Skeletal muscle cell (primary cell): ENCODE data around the gene CLDN4.
"Not testable (repeated sequence)": the region's sequence is repeated elsewhere in the genome, so short reads cannot be mapped to it uniquely, and the experiment has no call there.

Source experiments
- DNase-seq: peaks from one replicate; pipeline ENCODE4 v3.0.0-alpha.2; 2010; ENCODE audit warnings: low read depth
- H3K4me3 ChIP-seq: 2 replicates; pipeline ENCODE4 v1.5.1; 2011; ENCODE audit warnings: low read depth, mild to moderate bottlenecking, control low read depth, low read length, moderate library complexity

The CLDN4 gene, protein sequence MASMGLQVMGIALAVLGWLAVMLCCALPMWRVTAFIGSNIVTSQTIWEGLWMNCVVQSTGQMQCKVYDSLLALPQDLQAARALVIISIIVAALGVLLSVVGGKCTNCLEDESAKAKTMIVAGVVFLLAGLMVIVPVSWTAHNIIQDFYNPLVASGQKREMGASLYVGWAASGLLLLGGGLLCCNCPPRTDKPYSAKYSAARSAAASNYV

DNA sequence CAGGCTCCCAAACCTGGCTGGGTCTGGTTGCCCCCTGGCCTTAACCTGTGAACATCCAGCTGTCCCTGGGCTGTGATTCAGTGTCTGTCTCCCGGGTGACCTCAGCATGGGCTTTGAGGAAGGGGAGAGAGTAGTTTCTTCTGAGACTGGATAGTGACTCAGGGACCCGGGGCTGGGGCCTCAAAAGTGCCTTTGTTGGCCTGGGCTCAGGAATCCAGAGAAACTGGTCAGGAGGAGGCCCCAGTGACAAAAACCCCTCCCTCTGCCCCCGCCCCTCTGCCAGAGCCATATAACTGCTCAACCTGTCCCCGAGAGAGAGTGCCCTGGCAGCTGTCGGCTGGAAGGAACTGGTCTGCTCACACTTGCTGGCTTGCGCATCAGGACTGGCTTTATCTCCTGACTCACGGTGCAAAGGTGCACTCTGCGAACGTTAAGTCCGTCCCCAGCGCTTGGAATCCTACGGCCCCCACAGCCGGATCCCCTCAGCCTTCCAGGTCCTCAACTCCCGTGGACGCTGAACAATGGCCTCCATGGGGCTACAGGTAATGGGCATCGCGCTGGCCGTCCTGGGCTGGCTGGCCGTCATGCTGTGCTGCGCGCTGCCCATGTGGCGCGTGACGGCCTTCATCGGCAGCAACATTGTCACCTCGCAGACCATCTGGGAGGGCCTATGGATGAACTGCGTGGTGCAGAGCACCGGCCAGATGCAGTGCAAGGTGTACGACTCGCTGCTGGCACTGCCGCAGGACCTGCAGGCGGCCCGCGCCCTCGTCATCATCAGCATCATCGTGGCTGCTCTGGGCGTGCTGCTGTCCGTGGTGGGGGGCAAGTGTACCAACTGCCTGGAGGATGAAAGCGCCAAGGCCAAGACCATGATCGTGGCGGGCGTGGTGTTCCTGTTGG, at the start of gene CLDN4:
Gene CLDN4, plus strand, starts transcription at position 316 of the 903 bp plus-strand sequence. Its CDS starts 206 bp downstream, at position 522.
- H3K4me3 ChIP-seq = no peak within 1 kb of the TSS
- no peak for DNase-seq

DNA sequence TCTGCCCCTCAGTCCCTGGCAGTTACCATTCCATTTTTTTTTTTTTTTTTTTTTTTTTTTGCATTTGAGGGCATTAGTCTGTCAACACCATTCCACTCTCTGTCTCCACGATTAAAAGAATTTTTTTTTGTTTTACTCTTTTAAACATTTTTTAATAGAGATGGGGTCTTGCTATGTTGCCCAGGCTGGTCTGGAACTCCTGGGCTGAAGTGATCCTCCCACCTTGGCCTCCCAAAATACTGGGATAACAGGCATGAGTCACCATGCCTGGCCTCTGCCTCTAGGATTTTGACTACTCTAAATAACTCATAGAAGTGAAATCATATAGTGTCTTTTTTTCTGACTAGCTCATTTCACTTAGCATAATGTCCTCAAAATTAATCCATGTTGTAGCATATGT, 44.2 kb upstream of the CLDN4 start:
- H3K4me3 ChIP-seq = no peak overlapping the region
- no peak for DNase-seq

- H3K4me3 ChIP-seq, DNase-seq: not testable (repeated sequence)
These were observed 43.1 kb upstream of the CLDN4 start for GRCh38 chr7:73787786-73788048.

DNA sequence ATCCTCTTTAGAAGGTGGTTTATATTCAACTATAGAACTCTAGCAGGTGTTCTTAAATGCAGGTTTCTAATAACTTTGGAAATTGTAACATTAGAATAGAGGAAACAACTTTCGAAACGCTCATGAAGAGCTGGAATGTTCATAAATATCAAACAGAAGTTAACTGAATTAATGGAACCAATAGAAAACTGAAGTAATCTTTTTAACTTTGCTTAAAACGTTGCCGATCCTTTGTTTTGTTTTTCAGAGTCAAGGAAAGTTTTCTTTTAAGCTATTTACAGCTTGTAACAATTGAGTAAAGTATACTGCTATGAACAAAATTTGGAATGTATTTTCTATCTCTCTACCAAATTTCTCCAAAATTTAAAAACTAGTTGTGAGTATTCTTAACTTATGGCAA, 41.7 kb upstream of the CLDN4 start:
- H3K4me3 ChIP-seq = no peak overlapping the region
- no peak for DNase-seq

GRCh38 chr7:73791170-73791690, 39.6 kb upstream of the CLDN4 start:
- not testable (repeated sequence) for DNase-seq, H3K4me3 ChIP-seq

DNA sequence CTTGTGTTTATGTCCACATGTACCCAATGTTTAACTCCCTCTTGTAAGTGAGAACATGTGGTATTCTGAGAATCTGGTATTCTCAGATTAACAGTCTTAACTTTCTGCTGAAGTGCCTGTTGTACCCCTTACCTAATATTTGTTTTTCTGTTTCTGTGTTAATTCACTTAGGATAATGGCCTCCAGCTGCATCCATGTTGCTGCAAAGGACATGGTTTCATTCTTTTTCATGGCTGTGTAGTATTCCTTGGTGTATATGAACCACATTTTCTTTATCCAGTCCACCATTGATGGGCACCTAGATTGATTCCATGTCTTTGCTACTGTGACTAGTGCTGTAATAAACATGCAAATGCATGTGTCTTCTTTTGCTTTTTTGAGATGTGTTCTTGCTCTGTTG, 35.6 kb upstream of the CLDN4 start:
- not testable (repeated sequence) for DNase-seq, H3K4me3 ChIP-seq

DNA sequence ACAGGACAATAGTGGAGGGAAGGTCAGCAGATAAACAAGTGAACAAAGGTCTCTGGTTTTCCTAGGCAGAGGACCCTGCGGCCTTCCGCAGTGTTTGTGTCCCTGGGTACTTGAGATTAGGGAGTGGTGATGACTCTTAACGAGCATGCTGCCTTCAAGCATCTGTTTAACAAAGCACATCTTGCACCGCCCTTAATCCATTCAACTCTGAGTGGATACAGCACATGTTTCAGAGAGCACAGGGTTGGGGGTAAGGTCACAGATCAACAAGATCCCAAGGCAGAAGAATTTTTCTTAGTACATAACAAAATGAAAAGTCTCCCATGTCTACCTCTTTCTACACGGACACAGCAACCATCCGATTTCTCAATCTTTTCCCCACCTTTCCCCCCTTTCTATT, 34.1 kb upstream of the CLDN4 start:
- not testable (repeated sequence) for H3K4me3 ChIP-seq, DNase-seq

DNA sequence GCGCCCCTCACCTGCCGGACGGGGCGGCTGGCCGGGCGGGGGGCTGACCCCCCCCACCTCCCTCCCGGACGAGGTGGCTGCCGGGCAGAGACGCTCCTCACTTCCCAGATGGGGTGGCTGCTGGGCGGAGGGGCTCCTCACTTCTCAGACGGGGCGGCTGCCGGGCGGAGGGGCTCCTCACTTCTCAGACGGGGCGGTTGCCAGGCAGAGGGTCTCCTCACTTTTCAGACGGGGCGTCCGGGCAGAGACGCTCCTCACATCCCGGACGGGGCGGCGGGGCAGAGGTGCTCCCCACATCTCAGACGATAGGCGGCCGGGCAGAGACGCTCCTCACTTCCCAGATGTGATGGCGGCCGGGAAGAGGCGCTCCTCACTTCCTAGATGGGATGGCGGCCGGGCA, 33.6 kb upstream of the CLDN4 start:
- DNase-seq = not testable (repeated sequence)

GRCh38 chr7:73799282-73800141, 31.3 kb upstream of the CLDN4 start:
- no peak overlapping the region for H3K4me3 ChIP-seq
- DNase-seq = no peak

More for the DNA sequence above, 33.6 kb upstream of the CLDN4 start:
- not testable (repeated sequence) for H3K4me3 ChIP-seq

DNA sequence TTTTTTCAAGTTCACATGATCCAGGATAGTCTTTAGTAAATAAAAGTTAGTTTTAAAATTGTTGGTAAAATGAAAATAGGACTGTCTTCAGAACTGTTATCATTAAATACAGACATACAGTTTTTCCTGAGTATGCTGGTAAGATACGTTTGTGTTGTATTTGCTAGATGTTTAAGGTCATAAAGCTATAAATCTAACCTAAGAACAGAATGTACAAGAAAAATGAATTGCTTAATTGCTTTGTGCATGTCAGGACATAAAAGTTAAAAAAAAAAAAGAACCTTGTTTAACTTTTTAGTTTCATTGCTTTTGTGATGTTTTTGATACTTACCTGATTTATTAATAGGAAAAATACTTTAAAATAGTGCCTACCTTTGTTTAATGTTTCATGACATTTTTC, 29.2 kb upstream of the CLDN4 start:
- DNase-seq = no peak
- no peak overlapping the region for H3K4me3 ChIP-seq

DNA sequence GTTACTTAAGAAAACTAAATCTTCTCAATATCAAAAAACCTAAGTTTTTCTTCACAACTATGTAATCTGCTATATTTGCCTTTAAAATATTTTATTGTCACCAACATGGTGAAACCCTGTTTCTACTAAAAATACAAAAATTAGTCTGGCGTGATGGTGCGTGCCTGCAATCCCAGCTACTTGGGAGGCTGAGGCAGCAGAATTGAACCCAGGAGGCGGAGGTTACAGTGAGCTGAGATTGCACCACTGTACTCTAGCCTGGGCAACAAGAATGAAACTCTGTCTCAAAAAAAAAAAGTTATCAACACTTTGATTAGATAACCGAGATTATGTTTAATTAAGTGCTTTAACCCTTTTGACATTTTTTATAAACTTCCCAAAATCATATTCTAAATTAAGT, 28.3 kb upstream of the CLDN4 start:
- no peak for DNase-seq
- no peak overlapping the region for H3K4me3 ChIP-seq

- H3K4me3 ChIP-seq = no peak overlapping the region
These were observed 21.3 kb upstream of the CLDN4 start for GRCh38 chr7:73809467-73809951.

GRCh38 chr7:73810998-73811360, 19.8 kb upstream of the CLDN4 start:
- DNase-seq = no peak
- H3K4me3 ChIP-seq = no peak overlapping the region

More at GRCh38 chr7:73809467-73809951, 21.3 kb upstream of the CLDN4 start:
- DNase-seq = no peak

DNA sequence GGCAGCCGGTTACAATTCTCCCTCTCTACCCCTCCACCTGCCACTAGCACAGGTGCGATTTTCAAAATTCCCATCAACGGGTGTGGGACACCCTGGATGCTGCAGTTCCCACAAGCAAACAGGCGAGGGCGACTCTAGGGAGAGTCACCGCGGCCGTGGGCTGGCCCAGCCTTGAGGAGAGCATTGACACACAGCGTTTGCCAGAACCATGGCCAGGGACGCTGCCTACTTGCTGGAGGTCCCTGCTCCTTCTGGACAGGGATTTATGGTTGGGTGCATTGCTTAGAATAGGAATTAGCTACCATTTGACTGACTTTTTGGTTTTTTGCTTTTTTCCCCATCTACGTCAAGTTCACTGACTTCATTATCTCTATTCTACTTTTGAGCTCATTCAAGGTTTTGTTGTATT, 19.0 kb upstream of the CLDN4 start:
- DNase-seq = no peak
- H3K4me3 ChIP-seq = no peak overlapping the region

DNA sequence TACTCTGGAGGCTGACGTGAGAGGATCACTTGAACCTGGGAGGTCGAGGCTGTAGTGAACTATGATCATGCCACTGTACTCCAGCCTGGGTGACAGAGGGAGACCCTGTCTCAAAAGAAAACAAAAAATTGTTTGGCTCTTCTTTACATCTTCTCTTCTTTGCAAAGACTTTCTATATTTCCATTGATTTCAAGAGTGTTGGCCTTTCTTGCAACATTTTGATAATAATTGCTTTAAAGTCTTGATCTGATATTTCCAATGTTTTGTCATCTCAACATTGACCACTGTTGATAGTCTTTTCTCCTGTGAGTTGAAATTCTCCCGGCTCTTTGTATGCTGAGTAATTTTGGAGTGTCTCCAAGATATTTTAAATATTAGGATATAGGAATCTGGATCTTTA, 17.8 kb upstream of the CLDN4 start:
- H3K4me3 ChIP-seq = no peak overlapping the region
- no peak for DNase-seq

DNA sequence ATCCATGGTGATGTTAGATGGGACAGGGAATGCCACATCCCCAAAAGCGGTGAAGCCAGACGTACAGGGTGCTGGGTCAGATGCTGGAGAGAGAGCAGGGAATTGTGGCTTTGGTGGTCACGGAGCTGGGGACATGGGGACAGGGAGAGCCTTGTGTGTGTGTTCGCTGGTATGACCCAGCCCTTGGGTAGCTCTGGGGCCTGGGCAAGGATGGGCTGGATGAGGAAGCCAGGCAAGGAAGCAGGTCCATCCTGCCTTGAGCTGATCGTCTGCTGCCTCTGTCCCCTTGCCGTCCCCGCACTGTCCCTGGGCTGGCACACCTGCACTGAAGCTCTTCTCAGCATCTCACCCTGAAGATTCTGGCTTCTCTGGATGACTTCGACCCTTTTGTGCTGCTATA, 15.4 kb upstream of the CLDN4 start:
- no peak for DNase-seq
- H3K4me3 ChIP-seq = no peak overlapping the region

- DNase-seq = no peak
- H3K4me3 ChIP-seq = no peak overlapping the region
These were observed 13.7 kb upstream of the CLDN4 start for GRCh38 chr7:73817121-73817520.

GRCh38 chr7:73820013-73820412, 10.8 kb upstream of the CLDN4 start:
- no peak for DNase-seq
- H3K4me3 ChIP-seq = no peak overlapping the region

- DNase-seq, H3K4me3 ChIP-seq: not testable (repeated sequence)
These were observed 9.1 kb upstream of the CLDN4 start for GRCh38 chr7:73821597-73822285.
